GM21717 (cell line): ENCODE results near the gene DOCK4.
A peak's percentile ranks its signal among the peaks of the same experiment; 100 is the strongest.
"Not testable (repeated sequence)": the region's sequence is repeated elsewhere in the genome, so short reads cannot be mapped to it uniquely, and the experiment has no call there.

Experiments used
- ATAC-seq: cut with Tn5 transposase; IDR thresholded peaks from one replicate; pipeline ENCODE4 v1.9.1; 2021; ENCODE audit warnings: mild to moderate bottlenecking, moderate library complexity; ENCODE audit not compliant: unreplicated experiment

Gene DOCK4

DNA sequence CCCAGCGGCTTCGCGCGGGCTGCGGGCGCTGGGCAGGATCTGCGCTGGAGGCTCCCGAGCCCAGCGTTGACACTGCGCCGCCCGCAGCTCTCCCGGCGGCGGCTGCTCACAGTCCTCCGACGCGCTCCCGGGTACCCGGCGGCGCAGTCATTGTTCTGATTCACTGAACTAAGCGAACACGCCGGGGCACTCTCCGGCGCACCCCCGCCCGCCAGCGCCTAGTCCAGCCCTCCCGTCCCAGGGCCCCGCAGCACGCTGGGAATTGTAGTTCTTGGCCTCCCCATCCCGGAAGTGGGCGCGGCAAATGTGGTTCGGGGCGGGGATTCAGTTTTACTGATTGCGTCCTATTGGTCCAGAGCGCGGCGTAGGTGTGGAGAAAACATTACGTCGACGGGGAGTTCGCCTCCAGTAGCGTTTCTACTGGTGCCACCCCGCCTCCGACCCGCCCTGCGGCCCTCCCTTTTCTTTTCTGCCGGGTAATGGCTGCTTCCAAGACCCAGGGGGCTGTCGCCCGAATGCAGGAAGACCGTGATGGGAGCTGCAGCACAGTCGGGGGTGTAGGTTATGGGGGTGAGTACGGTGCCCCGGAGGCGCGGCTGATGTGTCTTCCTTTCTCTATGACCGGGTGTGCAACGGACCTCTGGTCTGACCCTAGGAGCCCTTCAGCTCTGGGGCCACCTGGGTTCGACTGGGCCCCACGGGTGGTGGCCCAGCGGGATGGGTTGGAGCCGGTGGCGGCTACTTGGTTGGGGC lies at the start of gene DOCK4, which contains the start of gene ZNF277:
Gene DOCK4, minus strand, starts transcription at position 162 of the 753 bp plus-strand sequence. CDS start 261 bp downstream, outside the sequence.
Gene ZNF277, plus strand, starts transcription at position 458 of the 753 bp plus-strand sequence. Its CDS starts 22 bp downstream, at position 480.
- peak; percentile 96 for ATAC-seq

DNA sequence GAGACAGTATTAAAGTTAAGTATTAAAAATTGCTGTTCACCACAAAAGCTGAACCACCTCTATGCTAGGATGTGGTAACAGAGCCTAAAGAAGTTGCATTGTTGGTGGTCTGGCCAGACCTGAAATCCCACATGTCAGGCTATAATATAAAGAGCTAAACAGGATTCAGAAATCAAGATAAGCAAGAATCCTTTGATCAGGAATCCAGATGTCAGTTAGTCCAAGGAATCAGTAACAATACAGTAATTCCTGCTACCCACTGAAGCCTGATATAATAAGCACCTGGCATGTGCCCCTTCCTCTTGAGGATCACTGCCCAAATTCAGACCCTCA lies 49.2 kb upstream of the DOCK4 start:
- ATAC-seq: no peak

DNA sequence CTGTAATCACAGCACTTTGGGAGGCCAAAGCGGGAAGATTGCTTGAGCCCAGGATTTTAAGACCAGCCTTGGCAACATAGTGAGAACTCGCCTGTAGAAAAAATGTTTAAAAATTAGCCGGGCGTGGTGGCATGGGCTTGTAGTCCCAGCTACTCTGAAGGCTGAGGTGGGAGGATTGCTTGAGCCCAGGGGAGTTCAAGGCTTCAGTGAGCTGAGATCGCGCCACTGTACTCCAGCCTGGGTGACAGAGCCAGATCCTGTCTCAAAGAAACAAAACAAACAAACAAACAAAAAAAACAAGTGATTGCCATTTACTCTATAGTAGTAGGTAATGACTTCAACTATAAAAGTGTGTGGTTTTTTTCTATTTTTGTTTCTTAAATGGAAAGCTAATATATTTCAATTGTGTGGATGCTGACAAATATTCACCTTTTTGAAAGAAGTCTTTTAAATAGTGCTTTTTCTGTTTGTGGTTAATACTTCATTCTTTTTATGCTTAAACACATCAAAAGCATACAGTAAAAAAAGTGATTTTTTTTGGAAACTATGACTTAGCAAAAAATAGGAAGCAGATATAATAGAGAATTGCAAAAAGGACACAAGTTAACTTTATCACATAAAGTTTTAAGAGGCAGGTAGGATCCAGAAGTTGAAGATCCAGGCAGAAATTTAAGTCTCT lies 48.6 kb upstream of the DOCK4 start:
- no peak for ATAC-seq

DNA sequence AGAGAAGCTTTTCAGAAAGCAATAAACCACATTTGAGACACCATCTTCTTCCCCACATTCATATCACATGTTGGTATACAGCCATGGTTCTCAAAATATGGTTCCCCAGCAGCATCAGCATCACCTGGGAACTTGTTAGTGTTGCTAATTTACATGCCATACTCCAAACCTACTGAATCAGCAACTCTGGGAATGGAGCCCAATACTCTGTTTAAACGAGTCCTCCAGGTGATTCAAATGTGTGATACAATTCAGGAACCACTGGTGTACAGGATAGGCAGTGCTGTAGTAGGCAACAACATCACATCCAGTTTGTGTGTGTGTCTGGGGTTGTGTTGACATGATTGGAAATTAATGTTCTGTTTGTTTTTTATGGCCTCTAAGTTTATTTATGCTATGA lies 48.0 kb upstream of the DOCK4 start:
- ATAC-seq: no peak

DNA sequence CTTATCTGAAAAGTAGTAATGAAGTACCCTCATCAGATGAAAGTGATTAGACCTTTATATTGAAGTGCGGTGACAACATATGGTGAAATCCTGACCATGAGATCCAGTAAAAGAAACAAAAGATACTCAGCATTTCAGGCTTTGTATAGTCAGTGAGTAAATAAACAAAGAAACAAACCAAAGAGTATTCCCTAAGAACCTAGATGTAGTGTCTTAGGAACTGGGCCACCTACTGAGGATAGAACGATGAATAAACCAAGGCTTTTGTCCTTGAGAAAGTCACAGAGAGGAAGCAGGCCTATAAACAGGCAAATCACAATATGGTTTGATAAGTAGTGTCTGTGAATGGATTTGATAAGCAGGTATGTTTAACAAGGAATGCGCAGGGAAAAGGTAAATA lies 46.5 kb upstream of the DOCK4 start:
- no peak for ATAC-seq

GRCh38 chr7:112252141-112252540 lies 45.9 kb upstream of the DOCK4 start:
- ATAC-seq: no peak

DNA sequence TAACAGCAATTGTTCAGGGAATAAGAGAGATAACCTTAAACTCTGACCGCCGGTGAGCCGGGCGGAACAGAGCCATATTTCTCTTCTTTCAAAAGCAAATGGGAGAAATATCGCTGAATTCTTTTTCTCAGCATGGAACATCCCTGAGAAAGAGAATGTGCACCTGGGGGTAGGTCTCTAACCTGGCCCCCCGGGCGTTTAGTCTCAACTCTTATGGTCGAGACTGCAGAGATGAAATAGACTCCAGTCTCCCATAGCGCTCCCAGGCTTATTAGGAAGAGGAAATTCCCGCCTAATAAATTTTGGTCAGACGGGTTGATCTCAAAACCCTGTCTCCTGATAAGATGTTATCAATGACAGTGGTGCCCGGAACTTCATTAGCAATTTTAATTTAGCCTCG lies 43.8 kb upstream of the DOCK4 start:
- ATAC-seq: not testable (repeated sequence)

- ATAC-seq: no peak
Measured at GRCh38 chr7:112248598-112248997, 42.4 kb upstream of the DOCK4 start.

- no peak for ATAC-seq
Measured at GRCh38 chr7:112238852-112239610, 32.8 kb upstream of the DOCK4 start.

- ATAC-seq: no peak
Measured at GRCh38 chr7:112238330-112238729, 32.1 kb upstream of the DOCK4 start.

DNA sequence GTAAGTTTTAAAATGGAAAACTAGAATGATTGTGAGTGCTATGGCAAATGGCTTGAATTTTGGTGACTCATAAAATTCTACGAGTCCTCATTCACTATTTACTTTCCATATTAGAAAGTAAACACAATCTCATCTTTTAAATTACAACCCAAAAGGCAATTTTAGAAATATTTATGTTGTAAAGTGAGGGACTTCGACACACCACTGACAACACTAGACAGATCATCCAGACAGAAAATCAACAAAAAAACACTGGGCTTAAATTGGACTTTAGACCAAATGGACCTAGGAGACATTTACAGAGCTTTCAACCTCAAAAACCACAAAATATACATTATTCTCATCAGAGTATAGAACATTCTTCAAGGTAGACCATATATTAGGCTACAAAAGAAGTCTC lies 30.4 kb upstream of the DOCK4 start:
- ATAC-seq: no peak

DNA sequence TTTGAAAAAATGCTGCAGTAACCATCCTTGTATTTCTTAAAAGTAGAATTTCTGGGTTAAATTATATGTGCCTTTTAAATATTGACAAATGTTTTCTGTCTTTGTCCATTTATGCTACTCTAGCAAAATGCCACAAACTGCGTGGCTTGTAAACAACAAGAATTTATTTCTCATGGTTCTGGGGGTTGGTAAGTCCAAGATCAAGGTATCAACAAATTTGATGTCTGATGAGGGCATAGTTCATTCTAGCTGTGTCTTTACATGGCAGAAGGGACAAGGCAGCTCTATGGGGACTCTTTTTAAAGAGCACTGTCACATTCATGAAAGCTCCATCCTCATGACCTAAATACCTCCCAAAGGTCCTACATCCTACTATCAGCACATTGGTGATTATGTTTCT lies 27.9 kb upstream of the DOCK4 start:
- no peak for ATAC-seq

- ATAC-seq: no peak
Measured at GRCh38 chr7:112233048-112233697, 27.0 kb upstream of the DOCK4 start.

GRCh38 chr7:112232212-112232978 lies 26.2 kb upstream of the DOCK4 start:
- no peak for ATAC-seq

- ATAC-seq: no peak
Measured at GRCh38 chr7:112228632-112229031, 22.4 kb upstream of the DOCK4 start.

- ATAC-seq: no peak
Measured at GRCh38 chr7:112226701-112227276, 20.6 kb upstream of the DOCK4 start.

GRCh38 chr7:112225006-112225405 lies 18.8 kb upstream of the DOCK4 start:
- ATAC-seq: no peak

DNA sequence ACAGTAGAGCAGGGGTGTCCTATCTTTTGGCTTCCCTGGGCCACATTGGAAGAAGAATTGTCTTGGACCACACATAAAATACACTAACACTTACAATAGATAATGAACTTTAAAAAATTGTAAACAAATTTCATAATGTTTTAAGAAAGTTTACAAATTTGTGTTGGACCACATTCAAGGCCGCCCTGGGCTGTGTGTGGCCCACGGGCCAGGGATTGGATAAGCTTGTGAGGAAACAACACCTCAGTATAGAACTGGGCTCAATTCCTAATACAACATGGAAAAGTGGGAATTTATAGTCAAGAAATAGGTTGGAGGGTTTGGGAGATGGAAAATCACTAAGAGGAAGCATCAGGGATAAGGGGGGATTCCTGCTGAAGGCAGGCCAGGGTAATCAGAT lies 18.0 kb upstream of the DOCK4 start:
- no peak for ATAC-seq

DNA sequence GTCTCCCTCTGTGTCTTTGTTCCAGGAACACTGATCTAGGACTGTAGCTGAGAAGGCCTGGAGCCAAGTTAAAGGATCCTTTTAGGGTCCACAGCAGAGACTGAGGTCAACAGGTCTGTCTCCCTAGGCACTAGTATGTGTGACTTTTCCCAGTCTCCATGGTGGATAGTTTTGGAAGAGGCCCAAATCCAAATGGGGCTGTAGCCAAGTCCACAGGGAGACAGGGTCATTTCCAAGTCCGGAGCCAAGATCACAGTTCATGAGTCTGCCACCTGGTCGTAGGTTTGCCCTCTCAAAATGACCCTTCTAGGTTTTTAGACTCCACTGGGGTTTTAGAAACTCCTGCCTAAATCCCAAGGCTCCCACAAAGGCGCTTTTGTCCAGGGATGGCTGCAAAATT lies 17.1 kb upstream of the DOCK4 start:
- ATAC-seq: no peak

DNA sequence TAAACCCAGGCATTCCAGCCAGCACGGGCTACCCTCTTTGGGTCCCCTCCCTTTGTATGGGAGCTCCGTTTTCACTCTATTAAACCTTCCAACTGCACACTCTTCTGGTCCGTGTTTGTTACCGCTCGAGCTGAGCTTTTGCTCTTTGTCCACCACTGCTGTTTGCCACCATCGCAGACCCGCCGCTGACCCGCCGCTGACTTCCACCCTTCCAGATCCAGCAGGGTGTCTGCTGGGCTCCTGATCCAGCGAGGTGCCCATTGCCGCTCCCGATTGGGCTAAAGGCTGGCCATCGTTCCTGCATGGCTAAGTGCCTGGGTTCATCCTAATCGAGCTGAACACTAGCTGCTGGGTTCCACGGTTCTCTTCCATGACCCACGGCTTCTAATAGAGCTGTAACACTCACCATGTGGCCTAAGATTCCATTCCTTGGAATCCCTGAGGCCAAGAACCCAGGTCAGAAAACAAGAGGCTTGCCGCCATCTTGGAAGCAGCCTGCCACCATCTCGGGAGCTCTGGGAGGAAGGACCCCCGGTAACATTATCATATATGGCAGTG lies 14.8 kb upstream of the DOCK4 start:
- no peak for ATAC-seq
